Subcutaneous adipose tissue (tissue), 4 donors: Measurements from ENCODE around the gene FGF21. TPM values are rescaled to one million over a fixed set of nuclear protein-coding genes. Genes with fewer than 3 reads are reported as not detected.

Experiments
- total RNA-seq, 4 donors: library from RNA; depleted of rRNA; stranded (reverse); fragments of >200 nt; gene quantifications; one replicate each; pipeline ENCODE4 v1.1.0, GENCODE V29; 2016
- TF ChIP-seq, protein P1 (sequence below): fragments of 450-650 bp; IDR thresholded peaks from one replicate; pipeline ENCODE4 v1.5.1; 2016; ENCODE audit warnings: low read depth, mild to moderate bottlenecking, control low read depth, antibody characterized with exemption, moderate library complexity

The FGF21 gene
- total RNA-seq, 4 donors from 2014 or later, result not detected

DNA sequence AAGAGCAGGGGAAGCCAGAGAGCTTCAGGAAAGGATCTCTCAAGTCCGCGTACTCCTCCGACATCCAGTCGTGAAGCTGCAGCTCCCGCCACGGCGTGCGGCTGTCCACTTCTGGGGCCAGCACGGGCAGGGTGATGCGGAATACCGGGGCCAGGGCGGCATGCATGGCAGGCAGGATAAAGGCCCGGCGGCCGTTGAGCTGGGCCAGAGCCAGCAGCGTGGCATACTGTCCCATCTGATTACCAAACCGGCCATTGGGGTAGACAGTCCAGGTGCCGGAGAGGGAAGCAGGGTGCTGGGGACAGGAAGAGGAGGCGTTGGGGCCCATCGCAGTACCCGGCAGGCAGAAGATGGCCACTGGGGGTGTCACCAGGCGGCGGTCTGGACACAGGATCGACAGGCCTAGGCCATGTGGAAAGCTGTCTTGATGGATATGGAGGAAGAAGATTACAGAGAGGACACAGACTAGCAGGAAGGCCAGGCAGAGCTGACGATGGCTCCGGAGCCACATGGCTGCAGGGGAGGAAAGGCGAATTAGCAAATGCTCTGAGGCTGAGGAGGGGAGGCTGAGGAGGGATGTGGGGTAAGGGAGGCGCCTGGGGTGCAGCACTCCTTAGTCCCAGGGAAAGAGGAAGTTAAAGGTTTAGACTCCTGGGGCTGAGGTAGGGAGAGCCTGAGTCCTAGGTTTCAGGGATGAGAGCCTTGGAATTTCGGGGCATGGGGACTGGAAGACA is 4.4 kb upstream of the FGF21 start:
- TF ChIP-seq, protein P1, sequence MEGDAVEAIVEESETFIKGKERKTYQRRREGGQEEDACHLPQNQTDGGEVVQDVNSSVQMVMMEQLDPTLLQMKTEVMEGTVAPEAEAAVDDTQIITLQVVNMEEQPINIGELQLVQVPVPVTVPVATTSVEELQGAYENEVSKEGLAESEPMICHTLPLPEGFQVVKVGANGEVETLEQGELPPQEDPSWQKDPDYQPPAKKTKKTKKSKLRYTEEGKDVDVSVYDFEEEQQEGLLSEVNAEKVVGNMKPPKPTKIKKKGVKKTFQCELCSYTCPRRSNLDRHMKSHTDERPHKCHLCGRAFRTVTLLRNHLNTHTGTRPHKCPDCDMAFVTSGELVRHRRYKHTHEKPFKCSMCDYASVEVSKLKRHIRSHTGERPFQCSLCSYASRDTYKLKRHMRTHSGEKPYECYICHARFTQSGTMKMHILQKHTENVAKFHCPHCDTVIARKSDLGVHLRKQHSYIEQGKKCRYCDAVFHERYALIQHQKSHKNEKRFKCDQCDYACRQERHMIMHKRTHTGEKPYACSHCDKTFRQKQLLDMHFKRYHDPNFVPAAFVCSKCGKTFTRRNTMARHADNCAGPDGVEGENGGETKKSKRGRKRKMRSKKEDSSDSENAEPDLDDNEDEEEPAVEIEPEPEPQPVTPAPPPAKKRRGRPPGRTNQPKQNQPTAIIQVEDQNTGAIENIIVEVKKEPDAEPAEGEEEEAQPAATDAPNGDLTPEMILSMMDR, result no peak

DNA sequence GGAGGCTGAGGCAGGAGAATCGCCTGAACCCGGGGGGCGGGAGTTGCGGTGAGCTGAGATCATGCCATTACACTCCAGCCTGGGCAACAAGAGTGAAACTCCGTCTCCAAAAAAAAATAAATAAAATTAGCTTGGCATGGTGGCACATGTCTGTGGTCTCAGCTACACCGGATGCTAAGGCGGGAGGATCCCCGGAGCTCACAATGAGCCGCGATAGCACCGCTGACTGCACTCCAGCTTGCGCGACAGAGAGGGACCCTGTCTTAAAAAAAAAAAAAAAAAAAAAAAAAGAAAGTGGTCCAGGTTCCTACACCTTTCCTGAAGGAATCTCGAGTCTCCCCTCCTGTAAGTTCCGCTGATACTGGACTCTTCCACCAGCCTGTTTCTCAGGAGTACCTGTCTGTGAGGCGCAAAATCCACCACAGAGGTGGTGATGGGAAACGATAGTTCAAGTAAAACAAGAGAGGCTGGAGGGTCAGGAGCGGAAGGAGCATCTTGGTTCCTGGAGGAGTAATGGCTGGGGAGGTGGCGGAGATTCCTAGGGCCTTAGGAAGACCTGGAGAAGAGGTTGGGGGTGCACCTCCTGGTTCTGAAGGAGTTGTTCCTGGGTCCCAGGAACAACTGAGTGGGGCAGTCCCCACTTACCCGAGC is 3.4 kb upstream of the FGF21 start:
- TF ChIP-seq, protein P1, result no peak

DNA sequence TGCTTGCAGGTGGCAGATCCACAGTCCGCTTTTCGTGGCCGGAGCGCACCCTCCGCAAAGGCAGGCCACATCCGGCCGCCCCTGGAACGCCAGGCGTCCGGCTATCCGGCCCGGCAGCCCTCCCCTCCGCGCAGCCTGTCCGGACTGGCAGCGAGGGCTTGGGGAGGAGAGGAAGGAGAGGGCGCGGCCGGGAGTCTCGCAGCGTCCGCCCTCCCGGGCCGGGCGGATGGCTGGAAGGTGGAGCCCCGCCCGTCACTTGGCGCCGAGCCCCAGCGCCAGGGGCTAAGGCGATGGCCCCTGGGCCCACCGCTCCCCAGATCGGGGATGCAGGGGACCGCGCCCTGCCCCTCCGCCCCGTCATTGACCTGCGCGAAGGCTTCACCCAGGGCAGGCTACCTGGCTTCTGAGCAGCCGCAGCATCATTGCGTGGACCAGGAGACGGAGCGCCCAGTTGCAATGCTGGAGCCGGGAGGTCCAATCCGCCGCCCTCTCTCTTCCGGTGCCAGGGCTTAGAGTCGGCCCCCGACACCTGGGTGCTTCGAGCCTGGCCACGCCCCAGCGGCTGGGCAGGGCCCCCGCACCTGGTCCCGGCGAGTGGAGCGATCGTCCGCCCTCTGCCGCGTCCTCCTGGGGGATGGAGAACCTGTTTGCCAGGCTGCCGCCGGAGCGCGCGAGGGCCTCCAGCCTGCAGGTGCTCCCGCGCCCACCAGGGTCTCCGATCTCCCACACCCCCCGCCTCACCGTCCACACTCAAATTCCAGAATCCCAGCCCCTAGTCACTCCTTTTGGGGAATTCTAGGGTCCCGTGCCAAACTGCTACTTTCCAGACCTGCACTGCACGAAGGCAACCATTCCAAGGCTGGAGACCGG is 2.6 kb upstream of the FGF21 start, which contains the start of gene FUT1:
Gene FUT1 (minus strand): TSS at position 146 of the 870 bp plus-strand sequence. CDS start 1,360 bp downstream, outside the sequence.
- TF ChIP-seq, protein P1, result no peak

DNA sequence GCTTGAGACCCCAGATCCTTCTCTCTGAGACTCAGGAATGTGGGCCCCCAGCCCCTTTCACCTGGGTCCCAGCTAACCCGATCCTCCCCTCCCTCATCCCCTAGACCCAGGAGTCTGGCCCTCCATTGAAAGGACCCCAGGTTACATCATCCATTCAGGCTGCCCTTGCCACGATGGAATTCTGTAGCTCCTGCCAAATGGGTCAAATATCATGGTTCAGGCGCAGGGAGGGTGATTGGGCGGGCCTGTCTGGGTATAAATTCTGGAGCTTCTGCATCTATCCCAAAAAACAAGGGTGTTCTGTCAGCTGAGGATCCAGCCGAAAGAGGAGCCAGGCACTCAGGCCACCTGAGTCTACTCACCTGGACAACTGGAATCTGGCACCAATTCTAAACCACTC is 463 bp downstream of the FGF21 start:
- TF ChIP-seq, protein P1, result no peak

DNA sequence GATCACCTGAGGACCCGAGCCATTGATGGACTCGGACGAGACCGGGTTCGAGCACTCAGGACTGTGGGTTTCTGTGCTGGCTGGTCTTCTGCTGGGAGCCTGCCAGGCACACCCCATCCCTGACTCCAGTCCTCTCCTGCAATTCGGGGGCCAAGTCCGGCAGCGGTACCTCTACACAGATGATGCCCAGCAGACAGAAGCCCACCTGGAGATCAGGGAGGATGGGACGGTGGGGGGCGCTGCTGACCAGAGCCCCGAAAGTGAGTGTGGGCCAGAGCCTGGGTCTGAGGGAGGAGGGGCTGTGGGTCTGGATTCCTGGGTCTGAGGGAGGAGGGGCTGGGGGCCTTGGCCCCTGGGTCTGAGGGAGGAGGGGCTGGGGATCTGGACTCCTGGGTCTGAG is 888 bp downstream of the FGF21 start:
- TF ChIP-seq, protein P1, result no peak

DNA sequence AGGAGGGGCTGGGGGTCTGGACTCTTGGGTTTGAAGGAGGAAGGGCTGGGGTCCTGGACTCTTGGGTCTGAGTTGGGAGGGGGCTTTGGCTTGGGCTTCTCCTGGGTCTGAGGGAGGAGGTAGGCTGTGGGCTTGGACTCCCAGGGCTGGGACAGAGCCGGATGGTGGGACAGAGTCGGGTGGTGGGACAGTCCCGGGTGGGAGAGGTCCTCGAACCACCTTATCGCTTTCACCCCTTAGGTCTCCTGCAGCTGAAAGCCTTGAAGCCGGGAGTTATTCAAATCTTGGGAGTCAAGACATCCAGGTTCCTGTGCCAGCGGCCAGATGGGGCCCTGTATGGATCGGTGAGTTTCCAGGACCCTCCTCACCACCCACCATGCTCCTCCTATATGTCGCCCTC is 1.4 kb downstream of the FGF21 start:
- TF ChIP-seq, protein P1, result no peak
